SK-N-SH (cell line): ENCODE data around the gene CHD5. TPM values are rescaled to one million over a fixed set of nuclear protein-coding genes. Genes with fewer than 3 reads are reported as not detected.

ENCODE experiments used
- CTCF ChIA-PET: fragments of 300-600, 350-600 bp; formaldehyde crosslinking; extraction: SDS; loops from one replicate; lab custom pipeline; 2021; lab: Yijun Ruan, JAX
- POLR2A ChIA-PET: fragments of 350-600 bp; sonication (Branson Sonifier 250); formaldehyde crosslinking; extraction: SDS; loops from one replicate; lab custom pipeline; 2020; ENCODE audit warnings: antibody characterized with exemption, inconsistent platforms; lab: Yijun Ruan, JAX
- DNase-seq: peaks from one replicate; pipeline ENCODE4 v3.0.0; 2012
- H2AFZ ChIP-seq: fragments of 200-600 bp; sonication (generic); 2 replicates; pipeline ENCODE4 v1.8.1; 2016; ENCODE audit warnings: antibody characterized with exemption, mild to moderate bottlenecking, low read depth
- H3F3A ChIP-seq: fragments of 200-600 bp; sonication (generic); replicated peaks from 2 replicates; pipeline ENCODE3; 2016; ENCODE audit warnings: antibody characterized with exemption, mild to moderate bottlenecking; ENCODE audit not compliant: insufficient read depth
- H3K27ac ChIP-seq, 2 experiments: fragments of 200-500 bp in 1 of 2; fragments of 200-600 bp in 1 of 2; sonication (Bioruptor generic) in 1 of 2; sonication (generic), shearing (Covaris generic) in 1 of 2; 2 replicates each; pipeline versions ENCODE4 v1.5.1 to v1.6.1; 2014 to 2016; ENCODE audit warnings: low read depth in 2 of 2, inconsistent platforms in 1 of 2, low read length in 1 of 2, mild to moderate bottlenecking in 1 of 2, mixed read lengths in 1 of 2
- H3K27me3 ChIP-seq: fragments of 200-600 bp; sonication (generic), shearing (Covaris generic); 2 replicates; pipeline ENCODE4 v1.6.1; 2016; ENCODE audit warnings: mixed run types; ENCODE audit not compliant: insufficient read depth
- H3K36me3 ChIP-seq, 2 experiments: fragments of 200-500 bp in 1 of 2; fragments of 200-600 bp in 1 of 2; sonication (Bioruptor generic) in 1 of 2; sonication (generic) in 1 of 2; replicated peaks in 1 of 2; 2 replicates each; pipeline versions ENCODE3 to v1.5.1; 2014 to 2016; ENCODE audit warnings: low read length in 1 of 2, mild to moderate bottlenecking in 1 of 2; ENCODE audit not compliant: insufficient read depth in 2 of 2, control insufficient read depth in 1 of 2
- H3K4me1 ChIP-seq, 2 experiments: fragments of 200-500 bp in 1 of 2; fragments of 200-600 bp in 1 of 2; sonication (Bioruptor generic) in 1 of 2; sonication (generic), shearing (Covaris generic) in 1 of 2; 2 replicates each; pipeline versions ENCODE4 v1.5.1 to v1.6.1; 2014 to 2016; ENCODE audit warnings: low read depth in 1 of 2, low read length in 1 of 2, mixed run types in 1 of 2; ENCODE audit not compliant: insufficient read depth in 2 of 2, control insufficient read depth in 1 of 2
- H3K4me2 ChIP-seq: fragments of 200-600 bp; sonication (generic), shearing (Covaris generic); 2 replicates; pipeline ENCODE4 v1.6.1; 2017; ENCODE audit warnings: mixed run types
- H3K4me3 ChIP-seq, 2 experiments: fragments of 200-500 bp in 1 of 2; fragments of 200-600 bp in 1 of 2; sonication (Bioruptor generic) in 1 of 2; sonication (generic), shearing (Covaris generic) in 1 of 2; 2 replicates each; pipeline versions ENCODE4 v1.5.1 to v1.8.1; 2014 to 2016; ENCODE audit warnings: low read depth in 2 of 2, inconsistent platforms in 1 of 2, low read length in 1 of 2, mild to moderate bottlenecking in 1 of 2, mixed read lengths in 1 of 2, moderate library complexity in 1 of 2
- H3K79me2 ChIP-seq: fragments of 200-600 bp; sonication (generic); 2 replicates; pipeline ENCODE4 v1.8.1; 2017; ENCODE audit warnings: mild to moderate bottlenecking; ENCODE audit not compliant: insufficient read depth
- H3K9ac ChIP-seq: fragments of 200-600 bp; sonication (generic); 2 replicates; pipeline ENCODE4 v1.6.1; 2017; ENCODE audit warnings: mixed run types
- H3K9me2 ChIP-seq: fragments of 200-600 bp; sonication (generic); 2 replicates; pipeline ENCODE4 v1.6.1; 2017; ENCODE audit warnings: mixed run types
- H3K9me3 ChIP-seq: fragments of 200-600 bp; sonication (generic); 2 replicates; pipeline ENCODE4 v1.6.1; 2017; ENCODE audit warnings: mixed run types, mild to moderate bottlenecking, moderate library complexity
- H4K20me1 ChIP-seq: fragments of 200-600 bp; sonication (generic); 2 replicates; pipeline ENCODE4 v1.6.1; 2017; ENCODE audit warnings: mild to moderate bottlenecking, mixed run types; ENCODE audit not compliant: insufficient read depth
- CHD2 ChIP-seq: fragments of 150-350 bp; IDR thresholded peaks from 2 replicates; pipeline ENCODE4 v1.6.1; 2018; ENCODE audit warnings: low read length; ENCODE audit not compliant: partially characterized antibody
- ELF1 ChIP-seq: IDR thresholded peaks from 2 replicates; pipeline ENCODE4 v1.4.0; 2012
- EP300 ChIP-seq, 2 experiments: IDR thresholded peaks; 2 replicates each; pipeline versions ENCODE4 v1.4.0 to v1.6.1; 2012; ENCODE audit warnings: borderline replicate concordance in 1 of 2, low read depth in 1 of 2, low read length in 1 of 2
- EZH2phosphoT487 ChIP-seq: fragments of 200-600 bp; sonication (generic); IDR thresholded peaks from 2 replicates; pipeline ENCODE4 v1.6.1; 2017; ENCODE audit warnings: low read depth, mixed run types, mild to moderate bottlenecking, antibody characterized with exemption, moderate library complexity, borderline replicate concordance
- FOSL2 ChIP-seq: IDR thresholded peaks from 2 replicates; pipeline ENCODE4 v1.4.0; 2012; ENCODE audit warnings: low read depth, mild to moderate bottlenecking, moderate library complexity, borderline replicate concordance
- FOXJ3 ChIP-seq: sonication (generic); formaldehyde crosslinking; IDR thresholded peaks from 2 replicates; pipeline ENCODE4 v1.5.1; 2020; ENCODE audit warnings: mild to moderate bottlenecking, missing genetic modification reagents
- MXI1 ChIP-seq: IDR thresholded peaks from 2 replicates; pipeline ENCODE4 v1.6.1; 2012; ENCODE audit warnings: mild to moderate bottlenecking, low read depth, low read length, improper control_type of control experiment
- NRF1 ChIP-seq: IDR thresholded peaks from 2 replicates; pipeline ENCODE4 v1.6.1; 2012; ENCODE audit warnings: low read depth, mild to moderate bottlenecking, low read length
- PBX3 ChIP-seq: IDR thresholded peaks from 2 replicates; pipeline ENCODE4; 2012
- RXRA ChIP-seq: IDR thresholded peaks from 2 replicates; pipeline ENCODE4 v1.4.0; 2012; ENCODE audit warnings: low read depth, mild to moderate bottlenecking, borderline replicate concordance
- SMC3 ChIP-seq: IDR thresholded peaks from 2 replicates; pipeline ENCODE4 v1.6.1; 2012; ENCODE audit warnings: low read depth, low read length, improper control_type of control experiment
- TAF1 ChIP-seq: IDR thresholded peaks from 2 replicates; pipeline ENCODE4 v1.6.1; 2012; ENCODE audit warnings: low read depth, mild to moderate bottlenecking, low read length, moderate library complexity, borderline replicate concordance
- TEAD4 ChIP-seq: IDR thresholded peaks from 2 replicates; pipeline ENCODE4 v1.4.0; 2012; ENCODE audit warnings: mild to moderate bottlenecking, borderline replicate concordance; ENCODE audit not compliant: insufficient read depth
- USF1 ChIP-seq: IDR thresholded peaks from 2 replicates; pipeline ENCODE4 v1.4.0; 2012; ENCODE audit warnings: low read depth, borderline replicate concordance
- ZBTB33 ChIP-seq: IDR thresholded peaks from 2 replicates; pipeline ENCODE4 v1.4.0; 2012; ENCODE audit warnings: low read depth, borderline replicate concordance
- WGBS: methylation state at CpG from one replicate; pipeline ENCODE4 v1.1.6; 2017; ENCODE audit warnings: low lambda C conversion rate; 5-methylcytosine and 5-hydroxymethylcytosine counted together
- polyA plus RNA-seq, 3 experiments: library from polyadenylated mRNA; depleted of rRNA; stranded (reverse); fragments of >200 nt; gene quantifications; 2 replicates each; pipeline ENCODE4 v1.2.3, GENCODE V29; 2012
- TF ChIP-seq, protein P1 (sequence below): fragments of 150-350 bp; IDR thresholded peaks from 2 replicates; pipeline ENCODE4 v1.6.1; 2017; ENCODE audit warnings: antibody characterized with exemption, low read length, low read depth, borderline replicate concordance
- TF ChIP-seq, protein P2 (sequence below): IDR thresholded peaks from 2 replicates; pipeline ENCODE4 v1.6.1; 2012; ENCODE audit warnings: mild to moderate bottlenecking, low read depth, low read length, moderate library complexity

The CHD5 gene
- polyA plus RNA-seq, 1 of the 3 experiments (the other 2 are of a cell fraction) = 0.26 TPM

DNA sequence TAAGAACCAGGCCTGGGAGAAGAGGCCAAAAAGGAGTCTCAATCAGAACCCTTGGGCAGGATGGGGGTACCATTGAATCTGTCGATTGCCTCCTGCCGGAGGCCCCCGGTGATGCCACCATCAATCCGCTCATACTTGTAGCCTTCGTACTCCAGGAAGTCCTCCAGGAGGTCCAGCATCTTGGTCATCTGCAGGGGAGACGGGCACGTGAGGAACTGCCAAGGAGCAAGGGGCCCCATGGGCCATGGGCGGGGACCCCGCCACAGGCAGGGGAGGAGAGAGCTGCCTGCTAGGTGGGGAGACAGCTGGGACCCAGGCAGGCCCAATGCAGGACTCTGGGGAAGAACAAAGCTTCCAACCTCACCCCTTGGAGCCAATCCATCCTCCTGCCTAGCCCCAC is 48.6 kb downstream of the CHD5 start:
- H3K4me3 ChIP-seq = no peak overlapping the region

DNA sequence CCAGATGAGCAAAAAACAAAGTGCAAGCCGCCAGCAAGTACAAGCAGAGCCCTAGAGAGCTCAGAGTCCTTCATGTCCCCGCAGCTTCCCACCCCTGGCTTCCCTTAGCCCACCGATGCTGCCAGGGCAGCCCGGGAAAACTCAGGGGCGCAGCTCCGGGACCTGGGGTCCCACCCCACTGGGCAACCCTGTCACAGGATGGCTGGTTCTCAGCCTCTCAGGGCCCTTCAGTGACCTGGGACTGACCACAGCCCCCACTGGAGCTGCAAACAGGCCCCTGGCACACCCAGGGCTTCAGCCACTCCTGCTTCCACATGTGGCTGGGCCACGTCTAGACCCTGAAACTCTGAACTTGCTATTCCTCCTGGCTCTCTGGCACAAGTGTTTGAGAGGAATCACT is 49.5 kb downstream of the CHD5 start:
- POLR2A ChIA-PET = no interaction called here
- TF ChIP-seq TAF1 = no peak
- TF ChIP-seq USF1 = no peak
- TF ChIP-seq FOXJ3 = no peak
- no peak for TF ChIP-seq CHD2
- TF ChIP-seq FOSL2 = no peak
- no peak for TF ChIP-seq NRF1
- no peak for TF ChIP-seq RXRA
- TF ChIP-seq ELF1 = no peak
- no peak for TF ChIP-seq EZH2phosphoT487
- no peak for TF ChIP-seq ZBTB33

More for the DNA sequence above, 48.6 kb downstream of the CHD5 start:
- no peaks in the 10 kb centered on the region for H4K20me1 ChIP-seq
- no peaks in the 10 kb centered on the region for H3K9me2 ChIP-seq
- no peak overlapping the region for H3K9ac ChIP-seq
- 79% methylated on average over 2 of the region's 9 CpGs for WGBS
- no peaks in the 10 kb centered on the region for H3K27me3 ChIP-seq
- no peak for DNase-seq
- no peak overlapping the region for H2AFZ ChIP-seq
- CTCF ChIA-PET = interaction anchor here (2.4 kb wide), 1 partner anchor 78 kb away, joined by 7 read pairs; no protein-coding TSS in a partner anchor
- H3K9me3 ChIP-seq = 0 out of 2 replicates have a peak, but pooled peaks cover 5% of the 10 kb centered on the region
- no peaks in the 10 kb centered on the region for H3F3A ChIP-seq
- H3K79me2 ChIP-seq = no peaks in the 10 kb centered on the region
- H3K36me3 ChIP-seq = no peaks in the 10 kb centered on the region
- no peak overlapping the region for H3K27ac ChIP-seq
- H3K4me1 ChIP-seq = no peaks in the 10 kb centered on the region
- TF ChIP-seq SMC3 (no peak), MXI1 (no peak), CHD2 (no peak), PBX3 (no peak), EP300 (IDR thresholded peaks at IDR 0.05; ENCODE audit: borderline replicate concordance in 1 of 2, low read depth in 1 of 2, low read length in 1 of 2) (no peak), TEAD4 (no peak)
- TF ChIP-seq, protein P1, sequence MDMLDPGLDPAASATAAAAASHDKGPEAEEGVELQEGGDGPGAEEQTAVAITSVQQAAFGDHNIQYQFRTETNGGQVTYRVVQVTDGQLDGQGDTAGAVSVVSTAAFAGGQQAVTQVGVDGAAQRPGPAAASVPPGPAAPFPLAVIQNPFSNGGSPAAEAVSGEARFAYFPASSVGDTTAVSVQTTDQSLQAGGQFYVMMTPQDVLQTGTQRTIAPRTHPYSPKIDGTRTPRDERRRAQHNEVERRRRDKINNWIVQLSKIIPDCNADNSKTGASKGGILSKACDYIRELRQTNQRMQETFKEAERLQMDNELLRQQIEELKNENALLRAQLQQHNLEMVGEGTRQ = no peak
- TF ChIP-seq, protein P2, sequence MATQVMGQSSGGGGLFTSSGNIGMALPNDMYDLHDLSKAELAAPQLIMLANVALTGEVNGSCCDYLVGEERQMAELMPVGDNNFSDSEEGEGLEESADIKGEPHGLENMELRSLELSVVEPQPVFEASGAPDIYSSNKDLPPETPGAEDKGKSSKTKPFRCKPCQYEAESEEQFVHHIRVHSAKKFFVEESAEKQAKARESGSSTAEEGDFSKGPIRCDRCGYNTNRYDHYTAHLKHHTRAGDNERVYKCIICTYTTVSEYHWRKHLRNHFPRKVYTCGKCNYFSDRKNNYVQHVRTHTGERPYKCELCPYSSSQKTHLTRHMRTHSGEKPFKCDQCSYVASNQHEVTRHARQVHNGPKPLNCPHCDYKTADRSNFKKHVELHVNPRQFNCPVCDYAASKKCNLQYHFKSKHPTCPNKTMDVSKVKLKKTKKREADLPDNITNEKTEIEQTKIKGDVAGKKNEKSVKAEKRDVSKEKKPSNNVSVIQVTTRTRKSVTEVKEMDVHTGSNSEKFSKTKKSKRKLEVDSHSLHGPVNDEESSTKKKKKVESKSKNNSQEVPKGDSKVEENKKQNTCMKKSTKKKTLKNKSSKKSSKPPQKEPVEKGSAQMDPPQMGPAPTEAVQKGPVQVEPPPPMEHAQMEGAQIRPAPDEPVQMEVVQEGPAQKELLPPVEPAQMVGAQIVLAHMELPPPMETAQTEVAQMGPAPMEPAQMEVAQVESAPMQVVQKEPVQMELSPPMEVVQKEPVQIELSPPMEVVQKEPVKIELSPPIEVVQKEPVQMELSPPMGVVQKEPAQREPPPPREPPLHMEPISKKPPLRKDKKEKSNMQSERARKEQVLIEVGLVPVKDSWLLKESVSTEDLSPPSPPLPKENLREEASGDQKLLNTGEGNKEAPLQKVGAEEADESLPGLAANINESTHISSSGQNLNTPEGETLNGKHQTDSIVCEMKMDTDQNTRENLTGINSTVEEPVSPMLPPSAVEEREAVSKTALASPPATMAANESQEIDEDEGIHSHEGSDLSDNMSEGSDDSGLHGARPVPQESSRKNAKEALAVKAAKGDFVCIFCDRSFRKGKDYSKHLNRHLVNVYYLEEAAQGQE = no peak
- POLR2A ChIA-PET = no interaction called here
- no peak overlapping the region for H3K4me2 ChIP-seq

More for the DNA sequence above, 49.5 kb downstream of the CHD5 start:
- no peak overlapping the region for H2AFZ ChIP-seq
- H3K4me3 ChIP-seq = no peak overlapping the region
- no peaks in the 10 kb centered on the region for H4K20me1 ChIP-seq
- H3K9me2 ChIP-seq = no peaks in the 10 kb centered on the region
- CTCF ChIA-PET = interaction anchor here (0.7 to 2.4 kb wide), 2 partner anchors 33 to 77 kb away, joined by 3 to 7 read pairs; no protein-coding TSS in a partner anchor
- DNase-seq = no peak
- H3K4me1 ChIP-seq = no peaks in the 10 kb centered on the region
- H3K27ac ChIP-seq = no peak overlapping the region
- H3K9me3 ChIP-seq = 0 out of 2 replicates have a peak, but pooled peaks cover 5% of the 10 kb centered on the region
- H3K4me2 ChIP-seq = no peak overlapping the region
- no peaks in the 10 kb centered on the region for H3K36me3 ChIP-seq
- H3K9ac ChIP-seq = no peak overlapping the region
- no peaks in the 10 kb centered on the region for H3K79me2 ChIP-seq
- H3K27me3 ChIP-seq = no peaks in the 10 kb centered on the region
- H3F3A ChIP-seq = no peaks in the 10 kb centered on the region
- 51% methylated on average over 3 of the region's 7 CpGs for WGBS
